DOHH2 (cell line): Measurements from ENCODE around the gene ZSCAN25.

ENCODE experiments used
- H3F3A ChIP-seq: fragments of 200-600 bp; sonication (generic), shearing (Covaris generic); 2 replicates; pipeline ENCODE4 v1.6.0; 2016; ENCODE audit warnings: antibody characterized with exemption, mild to moderate bottlenecking; ENCODE audit not compliant: control insufficient read depth, insufficient read depth
- H3K27ac ChIP-seq: fragments of 200-600 bp; sonication (generic); 2 replicates; pipeline ENCODE4 v1.5.1; 2014; ENCODE audit warnings: low read depth, mild to moderate bottlenecking, low read length, moderate library complexity
- H3K27me3 ChIP-seq: fragments of 200-600 bp; sonication (generic); 2 replicates; pipeline ENCODE4 v1.6.1; 2014; ENCODE audit warnings: mild to moderate bottlenecking, low read length, mixed read lengths; ENCODE audit not compliant: control insufficient read depth
- H3K36me3 ChIP-seq: fragments of 200-600 bp; sonication (generic); 2 replicates; pipeline ENCODE4 v1.6.1; 2014; ENCODE audit warnings: mild to moderate bottlenecking, low read length, moderate library complexity, mixed read lengths; ENCODE audit not compliant: control insufficient read depth
- H3K4me1 ChIP-seq: fragments of 200-600 bp; sonication (generic); 2 replicates; pipeline ENCODE4 v1.6.1; 2014; ENCODE audit warnings: mild to moderate bottlenecking, low read length, mixed read lengths; ENCODE audit not compliant: control insufficient read depth
- H3K4me2 ChIP-seq: fragments of 200-600 bp; sonication (generic); 2 replicates; pipeline ENCODE4 v1.6.0; 2014; ENCODE audit warnings: mild to moderate bottlenecking, low read length, moderate library complexity
- H3K4me3 ChIP-seq: fragments of 200-600 bp; sonication (generic); 2 replicates; pipeline ENCODE4 v1.5.1; 2014; ENCODE audit warnings: mild to moderate bottlenecking, low read length, mixed read lengths
- H3K79me2 ChIP-seq: fragments of 200-600 bp; sonication (generic); 2 replicates; pipeline ENCODE4 v1.6.1; 2014; ENCODE audit warnings: mild to moderate bottlenecking, low read length, mixed read lengths; ENCODE audit not compliant: control insufficient read depth
- H3K9me2 ChIP-seq: fragments of 200-600 bp; sonication (generic); replicated peaks from 2 replicates; pipeline ENCODE4 v1.6.1; 2014; ENCODE audit warnings: mild to moderate bottlenecking, low read length, mixed read lengths; ENCODE audit not compliant: control insufficient read depth
- H3K9me3 ChIP-seq: fragments of 200-600 bp; sonication (generic); 2 replicates; pipeline ENCODE4 v1.6.1; 2014; ENCODE audit warnings: antibody characterized with exemption, low read length, mixed read lengths; ENCODE audit not compliant: control insufficient read depth, insufficient read depth
- H4K20me1 ChIP-seq: fragments of 200-600 bp; sonication (generic); 2 replicates; pipeline ENCODE4 v1.6.0; 2014; ENCODE audit warnings: low read depth, mild to moderate bottlenecking, antibody characterized with exemption, low read length, moderate library complexity; ENCODE audit not compliant: control insufficient read depth, insufficient read depth
- CTCF ChIP-seq: fragments of 200-600 bp; sonication (generic); IDR thresholded peaks from one replicate; pipeline ENCODE4 v1.5.1; 2014; ENCODE audit warnings: antibody characterized with exemption, mild to moderate bottlenecking, low read depth, low read length; ENCODE audit not compliant: poor library complexity, severe bottlenecking
- EZH2phosphoT487 ChIP-seq: fragments of 200-600 bp; sonication (generic); IDR thresholded peaks from 2 replicates; pipeline ENCODE4 v1.6.1; 2017; ENCODE audit warnings: borderline replicate concordance, mild to moderate bottlenecking, antibody characterized with exemption, low read length, moderate library complexity, mixed read lengths

The ZSCAN25 gene

DNA sequence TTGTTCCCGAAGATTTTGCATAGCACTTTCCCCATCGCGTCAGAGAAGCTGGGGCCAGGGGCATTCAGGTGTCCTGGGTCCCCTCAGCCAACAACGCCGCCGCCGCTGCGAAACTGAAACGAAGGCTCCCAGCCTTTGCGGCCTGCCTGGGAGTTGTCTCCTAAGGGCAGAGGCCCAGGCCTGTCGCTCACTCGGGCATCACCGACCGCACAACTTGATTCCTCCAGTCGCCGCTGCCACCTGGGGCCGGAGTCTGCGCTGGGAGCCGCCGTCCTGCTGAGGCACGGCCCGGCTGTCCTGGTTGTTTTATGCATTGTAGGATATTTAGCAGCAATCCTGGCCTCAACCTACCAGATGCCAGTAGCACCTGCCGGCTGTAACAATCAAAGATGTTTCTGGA lies 22.0 kb downstream of the ZSCAN25 start:
- no peaks in the 10 kb centered on the region for H3K9me3 ChIP-seq
- H3K27me3 ChIP-seq, result no peaks in the 10 kb centered on the region
- peaks cover 11% of the 10 kb centered on the region for H3F3A ChIP-seq
- no peaks in the 10 kb centered on the region for H3K9me2 ChIP-seq
- H3K27ac ChIP-seq, result no peak overlapping the region
- no peaks in the 10 kb centered on the region for H3K79me2 ChIP-seq
- H3K4me1 ChIP-seq, result no peaks in the 10 kb centered on the region
- no peak overlapping the region for H3K4me2 ChIP-seq
- 0 out of 2 replicates have a peak, but pooled peaks cover 3% of the 10 kb centered on the region for H3K36me3 ChIP-seq
- H3K4me3 ChIP-seq, result no peak overlapping the region
- H4K20me1 ChIP-seq, result peaks cover 5% of the 10 kb centered on the region; the same call in 1 of the 2 replicates
- TF ChIP-seq EZH2phosphoT487 (no peak), CTCF (no peak)

DNA sequence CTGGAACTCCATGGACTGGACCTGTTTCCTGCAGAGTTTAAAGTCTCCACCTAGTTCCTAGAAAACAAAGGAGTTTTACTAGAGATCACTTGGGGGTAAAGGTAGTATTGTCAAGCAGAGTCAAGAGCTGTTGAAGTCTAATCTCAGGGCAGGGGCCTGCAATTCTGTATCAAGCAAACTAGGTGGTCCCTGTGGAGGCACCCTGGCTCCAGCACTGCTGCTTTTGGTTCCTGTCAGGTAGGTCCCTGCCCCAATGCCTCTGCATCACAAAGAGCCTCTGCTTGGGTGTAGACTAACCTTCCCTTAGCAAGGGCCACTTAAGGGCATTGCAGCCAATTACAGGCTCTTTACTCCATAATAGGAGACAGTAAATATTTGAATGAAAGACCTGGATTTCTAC lies 22.5 kb downstream of the ZSCAN25 start:
- no peaks in the 10 kb centered on the region for H4K20me1 ChIP-seq
- H3F3A ChIP-seq, result peaks cover 11% of the 10 kb centered on the region
- H3K27ac ChIP-seq, result no peak overlapping the region
- H3K36me3 ChIP-seq, result no peaks in the 10 kb centered on the region
- TF ChIP-seq EZH2phosphoT487 (no peak), CTCF (no peak)
- no peaks in the 10 kb centered on the region for H3K9me3 ChIP-seq
- H3K27me3 ChIP-seq, result no peaks in the 10 kb centered on the region
- no peaks in the 10 kb centered on the region for H3K4me1 ChIP-seq
- no peak overlapping the region for H3K4me3 ChIP-seq
- H3K79me2 ChIP-seq, result no peaks in the 10 kb centered on the region
- no peaks in the 10 kb centered on the region for H3K9me2 ChIP-seq
- H3K4me2 ChIP-seq, result no peak overlapping the region

- Histone ChIP-seq H3K4me1 (no peaks in the 10 kb centered on the region), H3K27ac (no peak overlapping the region)
- TF ChIP-seq EZH2phosphoT487 (no peak), CTCF (no peak)
Observed at GRCh38 chr7:99642027-99642426, 25.3 kb downstream of the ZSCAN25 start.

More at GRCh38 chr7:99642027-99642426, 25.3 kb downstream of the ZSCAN25 start:
- no peak overlapping the region for H3K4me3 ChIP-seq
- H3K27me3 ChIP-seq, result no peaks in the 10 kb centered on the region
- no peaks in the 10 kb centered on the region for H4K20me1 ChIP-seq
- no peaks in the 10 kb centered on the region for H3K9me3 ChIP-seq
- H3K79me2 ChIP-seq, result no peaks in the 10 kb centered on the region
- no peak overlapping the region for H3K4me2 ChIP-seq
- no peaks in the 10 kb centered on the region for H3K9me2 ChIP-seq
- peaks cover 3% of the 10 kb centered on the region; the same call in 1 of the 2 replicates for H3F3A ChIP-seq
- H3K36me3 ChIP-seq, result no peaks in the 10 kb centered on the region
